Measurements from ENCODE around the gene XYLT1. TPM values are rescaled to one million over a fixed set of nuclear protein-coding genes. Genes with fewer than 3 reads are reported as not detected.

The XYLT1 gene
- total RNA-seq, 2 experiments from 2014 or later = 7.3 to 8.9 TPM

GRCh38 chr16:17499223-17499902 is 28.6 kb upstream of the XYLT1 start:
- Mint-ChIP-seq H3K36me3 (ENCODE audit: low read depth) (no peaks in the 10 kb centered on the region), H3K4me1 (ENCODE audit: low read depth) (no peaks in the 10 kb centered on the region), H3K27me3 (peaks cover 3% of the 10 kb centered on the region), H3K4me3 (no peak overlapping the region), H3K27ac (no peak overlapping the region), H3K9me3 (no peaks in the 10 kb centered on the region)
- DNase-seq (no peak), ATAC-seq (no peak)
- ChIA-PET POLR2A (no interaction called here), CTCF (no interaction called here)
- intact Hi-C loops (cut with micrococcal nuclease) = no loop called here
- TF ChIP-seq, protein P1, sequence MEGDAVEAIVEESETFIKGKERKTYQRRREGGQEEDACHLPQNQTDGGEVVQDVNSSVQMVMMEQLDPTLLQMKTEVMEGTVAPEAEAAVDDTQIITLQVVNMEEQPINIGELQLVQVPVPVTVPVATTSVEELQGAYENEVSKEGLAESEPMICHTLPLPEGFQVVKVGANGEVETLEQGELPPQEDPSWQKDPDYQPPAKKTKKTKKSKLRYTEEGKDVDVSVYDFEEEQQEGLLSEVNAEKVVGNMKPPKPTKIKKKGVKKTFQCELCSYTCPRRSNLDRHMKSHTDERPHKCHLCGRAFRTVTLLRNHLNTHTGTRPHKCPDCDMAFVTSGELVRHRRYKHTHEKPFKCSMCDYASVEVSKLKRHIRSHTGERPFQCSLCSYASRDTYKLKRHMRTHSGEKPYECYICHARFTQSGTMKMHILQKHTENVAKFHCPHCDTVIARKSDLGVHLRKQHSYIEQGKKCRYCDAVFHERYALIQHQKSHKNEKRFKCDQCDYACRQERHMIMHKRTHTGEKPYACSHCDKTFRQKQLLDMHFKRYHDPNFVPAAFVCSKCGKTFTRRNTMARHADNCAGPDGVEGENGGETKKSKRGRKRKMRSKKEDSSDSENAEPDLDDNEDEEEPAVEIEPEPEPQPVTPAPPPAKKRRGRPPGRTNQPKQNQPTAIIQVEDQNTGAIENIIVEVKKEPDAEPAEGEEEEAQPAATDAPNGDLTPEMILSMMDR (IDR thresholded peaks at IDR 0.05) = no peak

GRCh38 chr16:17497648-17498047 is 26.9 kb upstream of the XYLT1 start:
- Mint-ChIP-seq H3K36me3 (ENCODE audit: low read depth) (no peaks in the 10 kb centered on the region), H3K27ac (no peak overlapping the region), H3K9me3 (no peaks in the 10 kb centered on the region), H3K27me3 (peaks cover 3% of the 10 kb centered on the region), H3K4me1 (ENCODE audit: low read depth) (no peaks in the 10 kb centered on the region), H3K4me3 (no peak overlapping the region)
- CTCF ChIA-PET = no interaction called here
- DNase-seq (no peak), ATAC-seq (no peak)
- POLR2A ChIA-PET = interaction anchor here (0.7 kb wide), 1 partner anchor 32 kb away, joined by 3 read pairs; no protein-coding TSS in a partner anchor
- intact Hi-C loops (cut with micrococcal nuclease) = no loop called here
- TF ChIP-seq, protein P1 (IDR thresholded peaks at IDR 0.05) = no peak

DNA sequence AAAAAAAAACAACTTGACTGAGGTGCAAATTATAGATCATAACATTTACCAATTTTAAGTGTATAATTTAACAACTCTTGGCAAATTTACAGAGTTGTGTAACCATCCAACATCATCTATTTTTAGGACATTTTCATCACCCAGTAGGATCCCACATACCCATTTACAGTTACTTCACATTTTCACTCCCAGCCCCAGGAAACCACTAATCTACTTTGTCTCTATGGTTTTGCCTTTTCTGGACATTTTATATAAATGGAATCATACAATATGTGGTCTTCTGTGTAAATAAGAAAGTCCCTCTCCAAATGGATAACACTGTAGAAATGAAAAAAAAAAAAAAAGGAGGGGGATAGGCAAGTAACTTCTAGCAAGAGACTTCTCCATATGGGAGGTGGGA is 26.1 kb upstream of the XYLT1 start:
- Mint-ChIP-seq H3K27ac (no peak overlapping the region), H3K9me3 (no peaks in the 10 kb centered on the region), H3K4me3 (no peak overlapping the region), H3K27me3 (peaks cover 3% of the 10 kb centered on the region), H3K36me3 (ENCODE audit: low read depth) (no peaks in the 10 kb centered on the region), H3K4me1 (ENCODE audit: low read depth) (no peaks in the 10 kb centered on the region)
- intact Hi-C loops (cut with micrococcal nuclease) = no loop called here
- CTCF ChIA-PET = no interaction called here
- POLR2A ChIA-PET = no interaction called here
- TF ChIP-seq, protein P1 (IDR thresholded peaks at IDR 0.05) = no peak
- ATAC-seq = no peak
- DNase-seq = no peak

- Mint-ChIP-seq H3K27me3 (peaks cover 2% of the 10 kb centered on the region), H3K9me3 (no peaks in the 10 kb centered on the region), H3K4me1 (ENCODE audit: low read depth) (no peaks in the 10 kb centered on the region), H3K27ac (no peak overlapping the region), H3K36me3 (ENCODE audit: low read depth) (no peaks in the 10 kb centered on the region), H3K4me3 (no peak overlapping the region)
- intact Hi-C loops (cut with micrococcal nuclease) = no loop called here
- ATAC-seq = no peak
- no peak for DNase-seq
- ChIA-PET POLR2A (no interaction called here), CTCF (no interaction called here)
- TF ChIP-seq, protein P1 (IDR thresholded peaks at IDR 0.05) = no peak
Observed at GRCh38 chr16:17493012-17493411, 22.3 kb upstream of the XYLT1 start.

- Mint-ChIP-seq H3K36me3 (ENCODE audit: low read depth) (no peaks in the 10 kb centered on the region), H3K27ac (no peak overlapping the region), H3K9me3 (no peaks in the 10 kb centered on the region), H3K27me3 (peaks cover 2% of the 10 kb centered on the region), H3K4me3 (no peak overlapping the region), H3K4me1 (ENCODE audit: low read depth) (no peaks in the 10 kb centered on the region)
- TF ChIP-seq, protein P1 (IDR thresholded peaks at IDR 0.05) = no peak
- intact Hi-C loops (cut with micrococcal nuclease) = no loop called here
- ChIA-PET CTCF (no interaction called here), POLR2A (no interaction called here)
- DNase-seq (no peak), ATAC-seq (no peak)
Observed at GRCh38 chr16:17491140-17491662, 20.4 kb upstream of the XYLT1 start.

Measured in activated CD8-positive, alpha-beta T cell treated with anti-CD3 and anti-CD28 coated beads for 36 hours (primary cell).